ENCODE data around the gene MCTP1.

Gene MCTP1

GRCh38 chr5:94759022-94759421 is 525.9 kb downstream of the MCTP1 start:
- DNase-seq = no peak
- in situ Hi-C loops (cut with HindIII; ENCODE audit: low pct_ligation_motif_present, low sequenced_read_pairs) = no loop called here

GRCh38 chr5:94754824-94755223 is 530.1 kb downstream of the MCTP1 start:
- Histone ChIP-seq H3K27ac (no peak overlapping the region), H3K27me3 (replicated peaks) (no peaks in the 10 kb centered on the region), H3K4me3 (ENCODE audit: low read depth, low read length) (no peak overlapping the region), H3K36me3 (replicated peaks) (no peaks in the 10 kb centered on the region)
- DNase-seq = no peak
- in situ Hi-C loops (cut with HindIII; ENCODE audit: low pct_ligation_motif_present, low sequenced_read_pairs) = no loop called here
- TF ChIP-seq, protein P1, sequence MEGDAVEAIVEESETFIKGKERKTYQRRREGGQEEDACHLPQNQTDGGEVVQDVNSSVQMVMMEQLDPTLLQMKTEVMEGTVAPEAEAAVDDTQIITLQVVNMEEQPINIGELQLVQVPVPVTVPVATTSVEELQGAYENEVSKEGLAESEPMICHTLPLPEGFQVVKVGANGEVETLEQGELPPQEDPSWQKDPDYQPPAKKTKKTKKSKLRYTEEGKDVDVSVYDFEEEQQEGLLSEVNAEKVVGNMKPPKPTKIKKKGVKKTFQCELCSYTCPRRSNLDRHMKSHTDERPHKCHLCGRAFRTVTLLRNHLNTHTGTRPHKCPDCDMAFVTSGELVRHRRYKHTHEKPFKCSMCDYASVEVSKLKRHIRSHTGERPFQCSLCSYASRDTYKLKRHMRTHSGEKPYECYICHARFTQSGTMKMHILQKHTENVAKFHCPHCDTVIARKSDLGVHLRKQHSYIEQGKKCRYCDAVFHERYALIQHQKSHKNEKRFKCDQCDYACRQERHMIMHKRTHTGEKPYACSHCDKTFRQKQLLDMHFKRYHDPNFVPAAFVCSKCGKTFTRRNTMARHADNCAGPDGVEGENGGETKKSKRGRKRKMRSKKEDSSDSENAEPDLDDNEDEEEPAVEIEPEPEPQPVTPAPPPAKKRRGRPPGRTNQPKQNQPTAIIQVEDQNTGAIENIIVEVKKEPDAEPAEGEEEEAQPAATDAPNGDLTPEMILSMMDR (IDR thresholded peaks at IDR 0.05; ENCODE audit: low read depth, low read length, missing control alignments) = no peak

More at GRCh38 chr5:94759022-94759421, 525.9 kb downstream of the MCTP1 start:
- Histone ChIP-seq H3K36me3 (replicated peaks) (no peaks in the 10 kb centered on the region), H3K4me3 (ENCODE audit: low read depth, low read length) (no peak overlapping the region), H3K27me3 (replicated peaks) (no peaks in the 10 kb centered on the region), H3K27ac (no peak overlapping the region)
- TF ChIP-seq, protein P1 (IDR thresholded peaks at IDR 0.05; ENCODE audit: low read depth, low read length, missing control alignments) = no peak

DNA sequence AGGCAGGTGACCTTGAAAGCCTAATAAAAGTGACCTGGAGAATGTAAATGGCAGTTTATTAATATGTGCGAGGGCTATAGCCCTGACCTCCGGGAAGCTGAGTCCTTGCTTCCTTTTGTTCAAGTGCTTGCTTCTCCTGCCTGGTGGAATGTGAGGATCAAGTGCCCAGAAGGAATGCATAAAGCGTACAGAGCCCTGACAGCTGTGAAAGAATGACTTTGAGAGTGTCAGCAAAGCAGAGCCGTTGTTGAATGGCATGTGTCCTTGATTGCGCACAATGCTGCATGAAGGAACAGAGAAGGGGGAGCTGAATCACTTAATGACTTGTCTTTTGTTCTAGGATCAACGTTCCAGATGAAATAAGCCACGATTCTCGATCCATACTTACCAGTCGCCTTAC is 533.4 kb downstream of the MCTP1 start:
- DNase-seq = no peak
- in situ Hi-C loops (cut with HindIII; ENCODE audit: low pct_ligation_motif_present, low sequenced_read_pairs) = no loop called here
- H3K4me3 ChIP-seq (ENCODE audit: low read depth, low read length) = no peak overlapping the region
- TF ChIP-seq, protein P1 (IDR thresholded peaks at IDR 0.05; ENCODE audit: low read depth, low read length, missing control alignments) = no peak
- H3K27ac ChIP-seq = no peak overlapping the region
- no peaks in the 10 kb centered on the region for H3K36me3 ChIP-seq (replicated peaks)
- no peaks in the 10 kb centered on the region for H3K27me3 ChIP-seq (replicated peaks)

- H3K27ac ChIP-seq = no peak overlapping the region
- DNase-seq = no peak
These were observed 534.2 kb downstream of the MCTP1 start for GRCh38 chr5:94750681-94751080.

DNA sequence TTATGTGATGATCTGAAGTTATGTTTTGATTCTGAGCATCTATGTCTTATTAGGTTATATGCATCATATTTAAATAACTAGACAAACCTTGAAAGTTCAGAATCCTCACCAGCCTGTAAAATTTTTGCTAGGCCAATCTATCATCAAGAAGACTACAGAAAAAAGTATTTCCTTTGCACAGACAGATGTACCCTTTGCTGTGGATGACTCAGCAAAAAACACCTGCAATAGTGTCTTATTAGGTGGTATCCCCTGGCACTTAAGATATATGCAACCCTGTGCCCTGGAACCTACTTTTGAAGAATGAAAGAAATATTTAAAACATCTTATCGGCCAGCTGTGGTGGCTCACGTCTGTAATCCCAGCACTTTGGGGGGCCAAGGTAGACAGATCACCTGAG is 535.9 kb downstream of the MCTP1 start:
- TF ChIP-seq, protein P1 (IDR thresholded peaks at IDR 0.05; ENCODE audit: low read depth, low read length, missing control alignments) = no peak
- Histone ChIP-seq H3K27me3 (replicated peaks) (no peaks in the 10 kb centered on the region), H3K27ac (no peak overlapping the region), H3K4me3 (ENCODE audit: low read depth, low read length) (no peak overlapping the region), H3K36me3 (replicated peaks) (no peaks in the 10 kb centered on the region)
- no peak for DNase-seq
- in situ Hi-C loops (cut with HindIII; ENCODE audit: low pct_ligation_motif_present, low sequenced_read_pairs) = no loop called here

More at GRCh38 chr5:94750681-94751080, 534.2 kb downstream of the MCTP1 start:
- in situ Hi-C loops (cut with HindIII; ENCODE audit: low pct_ligation_motif_present, low sequenced_read_pairs) = no loop called here
- TF ChIP-seq, protein P1 (IDR thresholded peaks at IDR 0.05; ENCODE audit: low read depth, low read length, missing control alignments) = no peak
- no peaks in the 10 kb centered on the region for H3K36me3 ChIP-seq (replicated peaks)
- H3K27me3 ChIP-seq (replicated peaks) = no peaks in the 10 kb centered on the region
- no peak overlapping the region for H3K4me3 ChIP-seq (ENCODE audit: low read depth, low read length)

DNA sequence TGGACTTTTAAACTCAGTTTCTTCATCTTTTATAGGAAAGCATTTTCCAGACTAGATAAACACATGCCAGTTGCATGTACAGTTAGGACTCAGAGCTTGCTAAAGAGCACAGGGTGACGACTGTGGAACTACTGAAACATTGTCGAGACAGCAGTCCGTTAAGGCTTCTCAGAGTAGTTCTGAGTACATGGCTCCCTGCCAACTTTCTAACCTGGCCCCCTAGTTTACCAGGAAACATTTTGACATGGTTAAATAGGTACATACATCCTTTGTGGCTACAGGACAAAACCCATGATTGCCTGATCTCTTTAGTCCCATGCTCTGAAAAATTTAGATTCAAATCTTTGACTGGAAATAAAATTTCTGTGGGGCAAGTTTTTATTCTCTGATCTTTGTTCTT is 536.7 kb downstream of the MCTP1 start:
- H3K36me3 ChIP-seq (replicated peaks) = no peaks in the 10 kb centered on the region
- no peak overlapping the region for H3K27ac ChIP-seq
- in situ Hi-C loops (cut with HindIII; ENCODE audit: low pct_ligation_motif_present, low sequenced_read_pairs) = no loop called here
- H3K4me3 ChIP-seq (ENCODE audit: low read depth, low read length) = no peak overlapping the region
- TF ChIP-seq, protein P1 (IDR thresholded peaks at IDR 0.05; ENCODE audit: low read depth, low read length, missing control alignments) = no peak
- DNase-seq = no peak
- H3K27me3 ChIP-seq (replicated peaks) = no peaks in the 10 kb centered on the region

Measured in brain microvascular endothelial cell (primary cell).